ENCODE results near the gene ROBO2.

ROBO2 gene

GRCh38 chr3:77267589-77267988, 227.7 kb downstream of the ROBO2 start:
- no peak for DNase-seq

GRCh38 chr3:77271306-77271705, 231.4 kb downstream of the ROBO2 start:
- no peak for DNase-seq

- no peak for DNase-seq
Observed at GRCh38 chr3:77271711-77272110, 231.8 kb downstream of the ROBO2 start.

DNA sequence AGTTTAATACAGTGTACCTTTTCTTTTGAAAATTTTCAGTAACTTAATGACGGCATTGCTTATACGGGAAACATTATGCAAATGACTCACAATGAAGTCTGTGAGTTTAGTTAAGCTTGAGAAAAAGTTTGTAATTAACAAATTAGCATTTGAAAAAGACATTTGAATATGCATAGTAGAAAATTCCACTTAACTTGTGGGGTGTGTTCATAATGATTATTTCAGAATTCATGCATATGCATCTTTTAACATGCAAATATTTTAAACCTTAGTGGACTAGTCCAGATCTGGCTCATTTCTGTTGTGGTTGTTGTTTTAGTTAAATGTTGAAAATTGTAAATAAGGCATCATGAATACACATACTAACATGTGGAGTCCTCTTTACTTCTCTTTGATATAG, 239.4 kb downstream of the ROBO2 start:
- DNase-seq = no peak

GRCh38 chr3:77281721-77282120, 241.8 kb downstream of the ROBO2 start:
- no peak for DNase-seq

DNA sequence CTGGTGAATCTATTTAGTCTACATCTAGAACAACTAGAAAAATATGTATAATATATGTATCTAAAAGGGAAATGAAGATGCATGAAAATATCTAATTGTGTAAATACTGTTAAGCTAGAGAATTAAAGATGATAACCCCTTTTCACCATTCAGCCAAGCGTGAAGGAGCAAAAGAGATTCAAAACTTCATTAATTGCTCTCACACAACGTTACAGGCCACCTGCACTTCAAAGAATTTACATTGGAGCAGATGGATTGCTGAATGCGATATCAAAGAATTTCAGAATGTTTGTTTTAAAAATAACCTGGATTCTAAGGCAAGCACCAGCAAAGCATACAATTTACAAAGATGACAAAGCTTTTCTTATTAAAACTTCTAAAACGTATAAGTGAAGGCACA, 243.2 kb downstream of the ROBO2 start:
- DNase-seq = no peak

GRCh38 chr3:77288348-77288747, 248.4 kb downstream of the ROBO2 start:
- DNase-seq = no peak

DNA sequence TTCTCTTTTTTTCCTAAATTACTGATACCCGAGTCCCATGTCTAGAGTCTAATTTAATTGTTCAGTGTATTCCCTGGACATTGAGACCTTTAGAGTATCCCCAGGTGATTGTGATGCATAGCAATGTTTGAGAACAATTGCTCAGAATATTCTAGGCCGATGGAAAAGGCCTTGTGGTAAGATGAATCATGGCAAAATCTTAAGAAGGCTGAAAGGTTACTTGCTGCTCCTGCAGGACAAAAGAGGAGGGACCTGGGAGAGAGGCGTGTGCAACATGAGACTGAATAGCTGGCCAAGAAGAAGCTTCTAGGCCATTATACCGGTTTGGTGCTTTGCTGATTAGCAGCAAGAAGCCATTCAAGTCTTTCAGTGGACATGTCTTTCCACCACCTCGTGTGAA, 256.6 kb downstream of the ROBO2 start:
- no peak for DNase-seq

DNA sequence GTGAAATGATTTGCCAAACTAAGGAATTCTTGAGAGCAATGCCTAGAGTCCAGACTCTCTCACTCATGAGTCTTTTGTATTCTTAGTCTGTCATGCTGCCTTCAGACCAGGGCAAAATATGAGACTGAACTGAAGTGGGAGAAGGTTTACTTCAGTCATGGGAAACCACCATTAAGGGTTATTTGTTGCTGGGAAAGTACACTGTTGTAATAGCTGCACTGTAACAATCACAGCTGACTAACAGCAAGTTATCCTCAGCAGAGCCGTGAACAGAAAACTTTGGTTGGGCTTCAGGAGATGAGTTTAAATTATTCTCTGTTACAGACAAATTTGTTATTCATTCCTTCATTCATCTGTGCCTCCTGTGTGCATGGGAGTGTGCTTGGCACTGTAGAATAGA, 258.5 kb downstream of the ROBO2 start:
- DNase-seq = no peak

DNA sequence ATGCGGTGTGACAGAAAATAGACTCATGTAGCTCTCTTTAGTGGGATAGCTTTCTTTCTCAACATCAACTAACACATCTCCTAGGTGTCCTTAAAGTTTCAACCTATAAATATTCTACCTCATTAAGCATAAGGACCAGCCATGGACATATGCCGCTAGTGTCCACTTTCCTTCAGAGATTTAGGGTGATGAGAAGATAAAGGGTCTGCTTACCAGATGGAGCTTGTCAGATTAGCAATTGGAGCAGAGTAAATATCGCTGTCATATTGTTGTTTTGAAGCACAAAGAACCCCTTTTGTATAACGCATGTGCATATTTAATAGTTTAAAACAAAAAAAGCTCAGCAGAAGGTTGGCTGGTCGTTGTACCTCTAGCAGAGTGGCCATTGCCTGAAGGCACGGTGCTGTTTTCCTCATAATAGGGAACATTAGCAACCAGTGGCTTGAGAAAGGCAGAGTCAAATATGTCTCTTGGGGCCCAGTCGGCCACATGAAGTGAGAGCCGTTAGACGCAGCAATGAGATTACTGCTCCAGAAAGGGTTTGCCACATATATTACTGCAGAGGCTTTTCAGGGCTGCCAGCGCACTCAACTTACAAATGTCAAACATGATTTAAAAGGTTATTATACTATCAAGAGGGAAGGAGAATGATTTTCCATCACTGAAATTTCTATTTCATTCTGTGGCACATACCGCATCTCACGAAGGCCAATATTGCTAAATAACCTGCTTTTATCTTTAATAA, 264.2 kb downstream of the ROBO2 start:
- no peak for DNase-seq

- no peak for DNase-seq
Observed at GRCh38 chr3:77304700-77305021, 264.8 kb downstream of the ROBO2 start.

DNA sequence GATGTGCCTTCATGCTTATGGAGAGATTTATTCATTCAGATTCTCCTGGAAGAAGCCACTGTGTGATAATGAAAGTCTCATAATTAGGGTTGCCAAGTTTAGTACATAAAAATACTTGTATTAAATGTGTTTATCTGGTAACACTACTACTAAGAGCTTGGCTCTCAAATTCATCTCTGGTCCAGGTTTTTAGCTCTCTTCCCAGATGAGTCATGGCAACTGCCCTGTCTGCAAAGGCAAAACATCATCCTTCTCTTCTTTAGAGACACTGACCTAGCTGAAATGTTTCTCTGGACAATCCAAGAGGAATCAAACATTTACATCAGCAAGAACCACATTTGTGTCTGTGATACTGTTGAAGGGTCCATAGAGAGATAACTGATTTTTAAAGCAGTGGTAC, 269.6 kb downstream of the ROBO2 start:
- DNase-seq = no peak

DNA sequence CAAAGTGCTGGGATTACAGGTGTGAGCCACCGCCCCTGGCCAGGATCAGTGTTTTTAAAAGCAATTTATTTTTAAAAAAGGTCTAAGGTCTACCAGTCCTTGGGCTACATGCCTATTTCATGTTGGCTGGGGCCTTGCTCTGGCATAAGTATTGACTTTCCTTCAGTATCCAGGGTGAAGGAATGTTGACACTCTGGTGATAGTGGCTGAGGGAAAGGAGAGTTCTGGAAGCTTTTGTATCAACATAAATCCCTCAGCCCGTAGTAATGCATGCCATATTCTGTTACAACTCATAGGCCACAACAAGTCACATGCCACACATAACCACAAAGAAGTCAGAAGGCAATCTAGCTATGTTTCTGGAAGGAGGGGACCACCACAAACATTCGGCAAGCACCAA, 273.9 kb downstream of the ROBO2 start:
- DNase-seq = no peak

- DNase-seq = no peak
Observed at GRCh38 chr3:77319711-77320110, 279.8 kb downstream of the ROBO2 start.

- no peak for DNase-seq
Observed at GRCh38 chr3:77320514-77320913, 280.6 kb downstream of the ROBO2 start.

- no peak for DNase-seq
Observed at GRCh38 chr3:77321646-77322045, 281.7 kb downstream of the ROBO2 start.

- no peak for DNase-seq
Observed at GRCh38 chr3:77323626-77324025, 283.7 kb downstream of the ROBO2 start.

DNA sequence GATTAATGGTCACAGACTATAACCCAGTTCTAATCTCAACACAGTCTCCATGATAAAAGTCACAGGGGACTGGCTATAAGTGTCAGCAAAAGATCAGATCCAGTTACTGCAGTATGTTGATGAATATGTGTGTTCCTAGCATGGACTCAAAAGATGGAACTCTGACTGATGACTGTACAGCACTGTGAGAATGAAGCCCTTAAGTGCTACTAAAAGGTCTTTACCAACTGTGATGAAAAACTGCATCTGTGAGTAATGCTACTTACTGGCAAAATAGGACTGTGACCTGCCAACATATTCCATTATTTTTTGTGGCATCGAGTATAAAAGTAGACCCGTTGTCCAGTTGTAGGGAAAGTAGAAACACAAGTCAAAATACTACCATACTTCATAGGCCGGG, 284.2 kb downstream of the ROBO2 start:
- DNase-seq = no peak

GRCh38 chr3:77325280-77325679, 285.4 kb downstream of the ROBO2 start:
- no peak for DNase-seq

GRCh38 chr3:77325702-77326101, 285.8 kb downstream of the ROBO2 start:
- DNase-seq = no peak

DNA sequence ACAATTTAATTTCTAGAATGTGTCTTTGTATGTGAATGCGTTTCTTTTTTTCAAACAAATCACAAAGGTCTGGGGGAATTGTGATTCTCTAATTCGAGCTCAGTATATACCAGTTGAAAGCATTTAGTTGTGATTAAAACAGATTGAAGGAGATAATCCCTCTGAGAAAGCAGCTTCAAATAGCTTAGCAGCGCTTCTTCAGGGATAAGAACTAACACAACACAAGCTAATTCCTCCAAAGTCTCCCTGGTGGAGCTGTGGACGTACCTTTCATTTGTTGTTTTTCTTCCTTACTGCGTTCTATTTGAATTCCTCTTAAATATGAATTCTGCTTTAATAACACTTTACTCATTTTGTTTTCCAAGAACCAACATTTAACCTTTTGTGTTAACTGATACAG, 286.7 kb downstream of the ROBO2 start:
- DNase-seq = no peak

DNA sequence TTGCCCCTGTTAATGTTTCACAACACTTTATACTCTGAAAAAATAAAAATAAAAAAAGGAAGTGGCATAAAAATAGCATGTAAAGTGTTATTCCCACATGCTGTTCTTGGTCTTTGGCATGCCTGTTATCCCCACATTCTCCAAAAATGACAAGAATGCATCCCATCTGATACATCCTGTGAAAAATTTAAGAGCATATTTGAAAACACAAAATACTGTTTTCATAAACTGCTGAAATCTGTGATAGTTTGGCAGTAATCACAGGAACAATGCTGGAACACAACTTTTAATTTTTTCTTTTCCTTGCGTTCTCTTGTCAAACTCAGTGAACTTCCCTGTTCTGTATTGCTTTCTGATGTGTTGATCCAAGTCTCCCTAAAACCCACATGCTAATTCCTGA, 288.8 kb downstream of the ROBO2 start:
- no peak for DNase-seq

- DNase-seq = no peak
Observed at GRCh38 chr3:77329116-77329515, 289.2 kb downstream of the ROBO2 start.

GRCh38 chr3:77338195-77338594, 298.3 kb downstream of the ROBO2 start:
- no peak for DNase-seq

DNA sequence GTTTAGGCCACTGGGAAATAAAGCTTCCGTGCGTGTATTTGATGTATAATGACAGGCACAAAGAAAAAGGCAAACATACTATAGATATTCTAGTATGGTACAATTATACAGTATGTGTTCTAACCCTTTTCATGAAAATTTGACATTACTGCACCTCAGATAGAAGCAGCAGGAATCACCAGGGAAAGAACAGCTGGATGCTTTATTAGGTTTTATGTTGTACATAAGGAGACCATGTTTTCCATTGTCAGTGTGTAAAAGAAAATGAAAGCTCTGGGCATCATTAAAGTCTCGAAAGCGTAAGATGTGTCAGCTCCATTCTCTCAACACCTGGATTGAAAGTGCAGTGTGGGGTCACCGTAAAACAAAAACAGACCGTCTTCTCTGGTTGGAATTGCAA, 302.1 kb downstream of the ROBO2 start:
- DNase-seq = no peak

- peak; percentile 1 for DNase-seq
Observed at GRCh38 chr3:77342688-77343087, 302.8 kb downstream of the ROBO2 start.

Data from GF-D8 (cell line).